Neuron (in vitro differentiated cells): ENCODE results near the gene MTAP.

ENCODE experiments used
- H2AFZ ChIP-seq: one replicate; pipeline ENCODE4 v1.6.1; 2013; ENCODE audit warnings: low read depth, mild to moderate bottlenecking, inconsistent platforms, low read length, moderate library complexity
- H3K27me3 ChIP-seq: one replicate; pipeline ENCODE4 v1.6.1; 2013; ENCODE audit warnings: low read length; ENCODE audit not compliant: insufficient read depth
- H3K36me3 ChIP-seq: one replicate; pipeline ENCODE4 v1.6.1; 2013; ENCODE audit warnings: low read length; ENCODE audit not compliant: insufficient read depth
- H3K4me1 ChIP-seq: one replicate; pipeline ENCODE4 v1.6.1; 2013; ENCODE audit warnings: low read length; ENCODE audit not compliant: insufficient read depth
- H3K4me3 ChIP-seq: 2 replicates; pipeline ENCODE4 v1.5.1; 2013; ENCODE audit warnings: mild to moderate bottlenecking, low read length, moderate library complexity
- H3K9me3 ChIP-seq: one replicate; pipeline ENCODE4 v1.6.1; 2013; ENCODE audit warnings: low read length

Gene MTAP

DNA sequence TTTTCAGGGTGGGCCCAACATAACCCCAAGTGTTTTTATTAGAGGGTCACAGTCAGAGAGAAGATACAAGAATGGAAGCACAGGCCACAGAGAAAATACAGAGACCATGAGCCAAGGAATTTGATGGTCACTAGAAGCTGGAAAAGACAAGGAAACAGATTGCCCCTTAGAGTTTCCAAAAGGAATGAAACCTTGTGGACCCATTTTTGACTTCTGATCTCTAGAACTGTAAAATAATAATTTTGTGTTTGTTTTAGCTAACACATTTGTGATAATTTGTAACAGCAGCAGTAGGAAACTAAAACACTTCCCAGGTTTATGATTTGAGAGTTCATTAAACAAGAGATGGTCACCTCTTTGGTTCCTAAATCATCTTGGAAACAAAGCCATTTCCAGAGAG is 169.9 kb downstream of the MTAP start:
- no peak overlapping the region for H2AFZ ChIP-seq
- peaks cover 8% of the 10 kb centered on the region for H3K4me1 ChIP-seq
- no peaks in the 10 kb centered on the region for H3K36me3 ChIP-seq
- peaks cover 6% of the 10 kb centered on the region for H3K9me3 ChIP-seq
- peaks cover 97% of the 10 kb centered on the region for H3K27me3 ChIP-seq
- no peak overlapping the region for H3K4me3 ChIP-seq

DNA sequence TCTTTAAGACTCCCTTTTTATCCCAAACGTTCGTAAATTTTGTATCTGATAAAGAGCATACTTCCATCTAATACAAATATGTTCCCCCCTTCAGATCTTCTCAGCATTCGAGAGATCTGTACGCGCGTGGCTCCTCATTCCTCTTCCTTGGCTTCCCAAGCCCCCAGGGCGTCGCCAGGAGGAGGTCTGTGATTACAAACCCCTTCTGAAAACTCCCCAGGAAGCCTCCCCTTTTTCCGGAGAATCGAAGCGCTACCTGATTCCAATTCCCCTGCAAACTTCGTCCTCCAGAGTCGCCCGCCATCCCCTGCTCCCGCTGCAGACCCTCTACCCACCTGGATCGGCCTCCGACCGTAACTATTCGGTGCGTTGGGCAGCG is 171.9 kb downstream of the MTAP start:
- peak overlapping the region; percentile 70 for H2AFZ ChIP-seq
- H3K27me3 ChIP-seq, result peaks cover 92% of the 10 kb centered on the region
- H3K4me1 ChIP-seq, result peaks cover 5% of the 10 kb centered on the region
- H3K9me3 ChIP-seq, result peaks cover 3% of the 10 kb centered on the region
- H3K4me3 ChIP-seq, result peak overlapping the region; percentile 30
- no peaks in the 10 kb centered on the region for H3K36me3 ChIP-seq

DNA sequence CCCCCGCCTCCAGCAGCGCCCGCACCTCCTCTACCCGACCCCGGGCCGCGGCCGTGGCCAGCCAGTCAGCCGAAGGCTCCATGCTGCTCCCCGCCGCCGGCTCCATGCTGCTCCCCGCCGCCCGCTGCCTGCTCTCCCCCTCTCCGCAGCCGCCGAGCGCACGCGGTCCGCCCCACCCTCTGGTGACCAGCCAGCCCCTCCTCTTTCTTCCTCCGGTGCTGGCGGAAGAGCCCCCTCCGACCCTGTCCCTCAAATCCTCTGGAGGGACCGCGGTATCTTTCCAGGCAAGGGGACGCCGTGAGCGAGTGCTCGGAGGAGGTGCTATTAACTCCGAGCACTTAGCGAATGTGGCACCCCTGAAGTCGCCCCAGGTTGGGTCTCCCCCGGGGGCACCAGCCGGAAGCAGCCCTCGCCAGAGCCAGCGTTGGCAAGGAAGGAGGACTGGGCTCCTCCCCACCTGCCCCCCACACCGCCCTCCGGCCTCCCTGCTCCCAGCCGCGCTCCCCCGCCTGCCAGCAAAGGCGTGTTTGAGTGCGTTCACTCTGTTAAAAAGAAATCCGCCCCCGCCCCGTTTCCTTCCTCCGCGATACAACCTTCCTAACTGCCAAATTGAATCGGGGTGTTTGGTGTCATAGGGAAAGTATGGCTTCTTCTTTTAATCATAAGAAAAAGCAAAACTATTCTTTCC is 172.4 kb downstream of the MTAP start:
- H3K4me1 ChIP-seq, result peaks cover 5% of the 10 kb centered on the region
- H3K36me3 ChIP-seq, result no peaks in the 10 kb centered on the region
- H3K27me3 ChIP-seq, result peaks cover 93% of the 10 kb centered on the region
- peak overlapping the region; percentile 70 for H2AFZ ChIP-seq
- H3K4me3 ChIP-seq, result peak overlapping the region; percentile 30
- no peaks in the 10 kb centered on the region for H3K9me3 ChIP-seq

DNA sequence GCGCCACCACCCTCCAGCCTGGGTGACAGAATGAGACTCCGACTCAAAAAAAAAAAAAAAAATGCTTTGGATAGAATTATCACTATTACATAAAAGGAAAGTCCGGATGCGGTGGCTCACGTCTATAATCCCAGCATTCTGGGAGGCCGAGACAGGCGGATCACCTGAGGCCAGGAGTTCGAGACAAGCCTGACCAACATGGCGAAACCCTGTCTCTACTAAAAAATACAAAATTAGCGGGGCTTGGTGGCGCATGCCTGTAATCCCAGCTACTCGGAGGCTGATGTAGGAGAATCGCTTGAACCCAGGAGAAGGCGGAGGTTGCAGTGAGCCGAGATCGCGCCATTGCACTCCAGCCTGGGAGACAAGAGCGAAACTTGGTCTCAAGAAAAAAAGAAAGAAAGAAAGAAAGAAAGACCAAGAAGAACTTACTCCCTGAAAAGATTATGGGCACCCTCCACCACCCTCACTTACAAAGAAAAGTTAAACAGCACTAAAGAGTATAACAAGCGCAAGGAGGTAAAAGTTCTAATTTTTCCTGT is 174.0 kb downstream of the MTAP start:
- H3K27me3 ChIP-seq, result peaks cover 82% of the 10 kb centered on the region
- no peaks in the 10 kb centered on the region for H3K36me3 ChIP-seq
- no peaks in the 10 kb centered on the region for H3K9me3 ChIP-seq
- no peak overlapping the region for H3K4me3 ChIP-seq
- no peak overlapping the region for H2AFZ ChIP-seq
- peaks cover 5% of the 10 kb centered on the region for H3K4me1 ChIP-seq

DNA sequence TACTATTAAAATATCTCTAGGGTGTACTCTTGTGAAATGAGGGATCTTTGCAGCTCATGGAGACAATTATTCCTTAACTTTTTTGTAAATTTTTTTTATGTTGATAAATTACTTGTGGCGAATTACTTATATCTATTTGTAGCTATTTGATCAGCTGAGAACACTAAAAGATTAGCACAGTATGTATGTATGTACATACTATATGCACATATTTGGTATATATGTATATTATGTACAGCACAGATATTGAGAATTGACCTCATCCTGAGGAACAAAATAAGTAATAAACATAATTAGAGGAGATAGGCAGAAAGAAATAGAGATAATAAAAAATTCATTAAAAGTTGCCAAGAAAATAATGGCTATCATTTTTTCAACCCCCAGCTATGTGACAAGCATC is 180.0 kb downstream of the MTAP start:
- no peak overlapping the region for H2AFZ ChIP-seq
- H3K4me3 ChIP-seq, result no peak overlapping the region
- H3K4me1 ChIP-seq, result no peaks in the 10 kb centered on the region
- no peaks in the 10 kb centered on the region for H3K36me3 ChIP-seq
- H3K9me3 ChIP-seq, result no peaks in the 10 kb centered on the region
- H3K27me3 ChIP-seq, result peaks cover 59% of the 10 kb centered on the region

DNA sequence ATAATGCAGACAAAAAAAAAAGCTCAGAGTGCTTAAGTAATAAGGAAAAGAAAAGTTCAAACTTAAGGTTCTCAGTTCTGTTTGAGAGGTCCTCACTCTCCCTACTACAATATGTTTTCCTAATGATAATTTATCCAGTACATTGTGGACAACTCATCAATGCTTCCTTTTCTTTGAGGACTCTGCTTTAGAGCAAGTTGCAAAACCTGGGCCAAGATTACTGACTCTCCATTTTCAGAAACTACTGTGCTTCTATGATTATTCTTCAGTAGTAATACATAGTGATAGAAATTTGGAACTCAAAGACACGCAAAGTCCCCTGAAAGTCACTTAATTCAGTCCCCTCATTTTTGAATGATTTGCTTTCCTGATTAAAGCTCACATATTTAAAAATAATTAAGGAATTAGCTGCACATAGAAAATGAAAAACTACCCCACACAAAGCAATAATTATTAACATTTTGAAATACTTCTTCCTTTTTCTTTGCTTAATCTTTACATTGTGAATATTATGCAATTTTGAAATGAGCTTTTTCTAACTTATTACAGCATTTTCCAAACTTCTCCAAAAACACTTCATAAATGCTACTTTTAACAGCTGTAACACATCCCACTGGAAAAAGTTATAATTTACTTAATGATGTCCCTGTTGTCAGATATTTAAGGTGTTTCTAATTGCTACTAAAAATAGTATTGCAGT is 180.6 kb downstream of the MTAP start:
- Histone ChIP-seq H3K9me3 (no peaks in the 10 kb centered on the region), H3K27me3 (peaks cover 59% of the 10 kb centered on the region), H3K4me1 (no peaks in the 10 kb centered on the region), H3K36me3 (no peaks in the 10 kb centered on the region), H2AFZ (no peak overlapping the region), H3K4me3 (no peak overlapping the region)

DNA sequence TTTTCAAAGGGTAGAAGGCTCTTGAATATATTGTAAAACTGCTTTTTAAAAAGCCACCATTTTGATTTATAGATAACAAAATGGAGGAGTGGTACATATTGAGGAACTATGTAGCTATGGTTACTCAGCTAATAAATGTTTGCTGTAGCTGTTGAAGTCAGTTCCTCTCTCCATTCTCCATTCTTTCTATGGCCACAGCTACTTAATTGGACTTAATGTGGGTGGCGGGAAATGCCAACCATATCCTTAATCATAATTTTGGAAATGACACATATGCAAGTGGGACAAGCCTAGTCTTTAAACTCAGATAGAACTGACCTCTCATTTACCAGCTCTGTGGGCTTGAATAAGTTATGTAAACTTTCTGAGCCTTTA is 181.1 kb downstream of the MTAP start:
- Histone ChIP-seq H3K36me3 (no peaks in the 10 kb centered on the region), H3K9me3 (no peaks in the 10 kb centered on the region), H3K4me3 (no peak overlapping the region), H3K4me1 (no peaks in the 10 kb centered on the region), H2AFZ (no peak overlapping the region), H3K27me3 (peaks cover 63% of the 10 kb centered on the region)

DNA sequence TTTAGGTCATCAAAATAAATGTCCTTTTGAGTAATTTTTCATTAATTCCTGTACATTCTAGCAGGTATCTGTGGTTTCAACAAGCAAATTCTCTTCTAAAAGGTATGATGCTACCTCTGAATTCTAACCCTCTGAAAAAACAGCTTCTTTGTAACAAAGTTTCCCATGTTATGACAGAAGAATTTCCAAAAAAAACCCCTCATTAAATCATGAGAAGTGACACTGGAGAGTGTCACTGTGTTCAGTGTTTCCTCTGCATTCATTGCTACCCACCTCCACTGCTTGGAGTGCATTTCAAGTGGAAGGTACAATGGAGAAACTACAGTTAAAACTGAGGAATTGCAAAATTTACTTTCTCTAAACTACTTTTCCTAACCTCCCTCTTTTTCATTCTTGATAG is 181.7 kb downstream of the MTAP start:
- Histone ChIP-seq H3K36me3 (no peaks in the 10 kb centered on the region), H3K27me3 (peaks cover 63% of the 10 kb centered on the region), H3K4me3 (no peak overlapping the region)

DNA sequence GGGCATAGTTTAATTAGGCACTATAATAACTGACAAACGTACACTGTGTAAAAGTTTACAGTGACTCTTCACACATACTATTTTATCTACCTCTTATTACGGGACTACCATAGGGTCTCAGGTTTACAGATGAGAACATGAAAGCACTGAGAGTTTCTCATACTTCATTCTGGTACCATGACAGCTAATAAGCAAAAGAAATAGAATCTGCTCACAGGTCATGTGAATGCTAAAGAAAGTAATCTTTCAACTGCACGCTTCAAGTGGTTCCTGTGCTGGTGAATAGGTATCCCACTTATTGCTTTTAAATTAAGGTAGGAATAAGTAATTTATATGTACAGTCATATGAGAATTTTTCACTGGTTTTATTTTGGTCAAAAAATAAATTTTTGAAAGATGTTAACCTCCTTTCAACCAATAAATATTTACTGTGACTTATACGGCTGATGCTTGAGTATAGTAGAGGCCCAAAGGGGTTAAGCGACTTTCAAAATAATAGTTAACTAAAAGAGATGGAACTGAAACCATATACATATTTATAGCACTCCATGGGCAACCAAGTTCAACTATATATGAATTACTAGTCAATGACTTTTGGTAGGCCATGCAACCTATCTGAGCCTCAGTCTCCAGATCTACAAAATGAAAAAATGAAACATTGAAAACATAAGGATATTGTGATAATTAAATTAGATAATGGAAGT is 183.7 kb downstream of the MTAP start:
- H3K27me3 ChIP-seq, result peaks cover 74% of the 10 kb centered on the region
- peaks cover 6% of the 10 kb centered on the region for H3K9me3 ChIP-seq
- H3K4me1 ChIP-seq, result no peaks in the 10 kb centered on the region
- no peak overlapping the region for H2AFZ ChIP-seq
- no peak overlapping the region for H3K4me3 ChIP-seq
- H3K36me3 ChIP-seq, result no peaks in the 10 kb centered on the region

More for the DNA sequence above, 181.7 kb downstream of the MTAP start:
- Histone ChIP-seq H3K9me3 (no peaks in the 10 kb centered on the region), H2AFZ (no peak overlapping the region), H3K4me1 (no peaks in the 10 kb centered on the region)
